ENCODE results near the gene KDM5C.
"Not testable (repeated sequence)": the region's sequence is repeated elsewhere in the genome, so short reads cannot be mapped to it uniquely, and the experiment has no call there.

Gene KDM5C

DNA sequence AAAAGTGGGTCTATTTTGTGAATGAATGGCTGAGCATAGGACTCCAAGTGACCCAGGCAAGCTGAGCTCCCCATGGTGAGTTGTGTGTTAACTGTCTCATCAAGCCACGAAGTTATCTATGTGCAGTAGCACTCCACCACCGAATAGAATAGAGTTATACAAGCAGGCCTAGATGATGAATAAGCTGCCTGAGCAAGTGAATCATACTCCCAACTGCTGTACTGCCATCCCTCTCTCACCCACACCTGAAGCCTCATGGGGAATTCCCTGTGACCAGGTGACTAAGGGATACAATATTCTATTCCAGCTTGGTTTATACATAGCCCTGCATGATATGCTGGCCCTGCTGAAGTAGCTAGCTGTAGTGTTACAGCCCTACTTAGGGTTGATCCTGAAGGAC lies 38.7 kb downstream of the KDM5C start:
- DNase-seq: no peak

GRCh38 chrX:53184836-53185235 lies 40.2 kb downstream of the KDM5C start:
- no peak for DNase-seq

DNA sequence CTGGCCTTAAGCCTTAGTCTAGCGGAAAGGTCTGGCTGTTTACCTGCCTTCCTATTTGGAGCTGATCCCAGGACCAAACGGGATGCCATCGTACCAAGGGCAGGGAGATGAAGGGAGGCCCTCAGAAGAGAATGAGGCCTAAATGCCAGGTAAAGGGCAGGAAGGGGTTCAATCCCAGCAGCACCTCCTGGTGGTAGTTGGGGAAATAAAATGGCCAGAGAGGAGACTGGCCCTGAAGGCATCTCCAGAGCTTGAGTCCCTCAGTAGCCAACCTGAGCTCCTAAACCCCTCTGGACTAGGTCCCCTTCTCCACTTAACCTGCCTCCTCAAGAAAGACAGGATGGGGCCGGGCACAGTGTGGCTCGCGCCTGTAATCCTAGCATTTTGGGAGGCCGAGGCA lies 53.7 kb downstream of the KDM5C start:
- DNase-seq: no peak

DNA sequence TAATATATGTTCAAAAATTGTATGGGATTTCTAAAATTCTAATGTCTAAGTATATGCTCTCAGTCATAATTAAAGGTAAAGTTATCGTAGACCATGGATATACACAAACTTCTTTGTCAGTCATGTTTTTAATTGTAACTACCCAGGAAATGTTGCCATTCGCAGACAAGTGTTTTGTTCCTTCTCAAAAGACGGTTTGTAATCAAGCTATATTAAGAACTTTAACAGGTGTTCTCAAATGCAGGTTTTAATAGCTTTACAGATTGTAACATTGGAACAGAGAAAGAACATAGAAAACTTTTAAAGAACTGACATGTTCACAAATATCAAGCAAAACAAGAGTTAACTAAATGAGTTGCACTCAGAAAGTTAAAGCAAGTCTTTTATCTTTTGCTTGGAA lies 58.9 kb downstream of the KDM5C start:
- DNase-seq: no peak

DNA sequence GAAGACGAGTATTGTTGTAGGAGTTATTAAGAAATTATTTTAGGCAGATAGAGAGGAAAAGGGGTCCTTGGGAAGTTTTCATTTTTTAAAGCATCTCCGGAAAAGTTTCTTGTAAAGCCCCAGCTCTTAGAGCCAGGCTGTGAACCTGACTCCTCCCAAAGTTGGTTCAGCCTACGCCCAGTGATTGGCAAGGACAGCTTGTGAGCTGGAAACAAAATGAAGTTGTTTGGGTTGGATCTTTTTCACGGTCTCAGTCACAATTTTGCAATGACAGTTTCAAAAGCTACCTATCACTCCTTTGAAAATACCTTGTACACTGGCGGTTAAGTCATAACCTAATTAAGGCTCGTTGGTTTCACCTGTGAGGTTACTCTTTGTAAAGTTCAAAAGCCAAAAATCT lies 60.4 kb downstream of the KDM5C start:
- DNase-seq: not testable (repeated sequence)

GRCh38 chrX:53163436-53163835 lies 61.6 kb downstream of the KDM5C start:
- no peak for DNase-seq

DNA sequence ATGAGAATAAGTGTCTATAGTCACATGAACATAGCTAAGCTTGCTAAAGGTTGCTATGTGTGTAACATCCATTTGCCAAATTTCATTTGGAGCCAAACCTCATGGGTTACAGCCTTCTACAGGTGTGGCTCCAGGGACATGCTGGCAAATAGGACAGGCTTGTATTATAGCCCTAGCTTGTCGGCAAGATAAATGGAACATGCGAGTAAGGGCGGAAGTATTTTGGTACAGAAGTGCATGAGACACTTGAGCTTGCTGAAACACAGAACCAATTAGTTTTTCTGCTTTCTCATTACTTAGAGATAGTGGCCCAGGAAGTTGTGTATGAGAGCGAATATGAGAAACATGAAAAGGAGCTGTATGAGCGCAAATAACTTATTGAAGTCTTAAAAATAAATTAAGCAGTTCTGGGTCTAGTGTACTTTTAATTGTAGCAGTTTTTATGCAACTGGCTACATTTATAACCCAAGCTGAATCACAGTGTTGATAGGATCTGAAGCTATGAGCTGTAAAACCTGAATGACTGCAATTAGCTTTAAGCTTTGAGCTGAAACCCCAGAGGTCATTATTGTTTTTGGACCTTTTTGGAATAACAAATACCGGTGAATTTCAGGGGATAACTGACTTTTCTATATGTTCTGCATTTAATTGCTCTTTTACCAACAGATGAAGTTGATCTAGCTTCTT lies 64.6 kb downstream of the KDM5C start:
- DNase-seq: no peak

DNA sequence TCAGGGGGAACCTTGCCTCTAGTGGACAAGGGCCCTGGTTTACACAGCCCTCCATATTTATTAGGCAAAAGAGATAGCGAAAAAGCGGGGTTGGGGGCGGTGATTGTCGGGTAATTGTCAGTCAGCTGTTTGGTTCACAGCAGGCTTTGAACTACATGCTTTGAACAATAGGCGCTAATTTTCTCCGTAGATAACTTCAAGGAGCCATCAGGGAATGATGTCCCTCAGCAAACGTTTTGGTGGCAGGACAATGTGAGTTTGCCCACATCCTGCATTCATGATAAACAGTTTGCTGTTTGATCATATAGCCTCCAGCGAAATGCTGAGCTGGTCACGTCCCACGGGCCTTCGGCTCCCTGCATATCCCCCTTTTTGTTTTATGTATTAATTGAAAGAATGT lies 65.8 kb downstream of the KDM5C start:
- DNase-seq: no peak

DNA sequence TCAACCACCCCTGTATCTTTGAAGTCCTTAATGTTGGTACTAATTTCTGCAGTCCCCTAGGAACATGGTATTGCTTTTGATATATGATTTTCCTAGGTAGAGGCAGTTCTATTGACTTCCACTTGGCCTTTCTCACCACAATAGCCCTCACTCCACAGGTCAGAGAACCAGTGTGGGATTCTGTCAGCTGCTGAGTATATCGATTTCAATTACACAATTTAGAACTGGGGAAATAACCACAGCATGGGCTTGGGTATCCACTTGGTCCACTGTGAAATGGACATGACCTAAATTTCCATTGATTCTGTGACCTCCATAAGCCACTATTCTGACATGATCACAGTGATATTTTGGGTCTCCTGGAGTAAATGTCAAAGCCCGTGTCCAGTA lies 68.8 kb downstream of the KDM5C start:
- no peak for DNase-seq

- no peak for DNase-seq
Observed at GRCh38 chrX:53155512-53156206, 69.3 kb downstream of the KDM5C start.

DNA sequence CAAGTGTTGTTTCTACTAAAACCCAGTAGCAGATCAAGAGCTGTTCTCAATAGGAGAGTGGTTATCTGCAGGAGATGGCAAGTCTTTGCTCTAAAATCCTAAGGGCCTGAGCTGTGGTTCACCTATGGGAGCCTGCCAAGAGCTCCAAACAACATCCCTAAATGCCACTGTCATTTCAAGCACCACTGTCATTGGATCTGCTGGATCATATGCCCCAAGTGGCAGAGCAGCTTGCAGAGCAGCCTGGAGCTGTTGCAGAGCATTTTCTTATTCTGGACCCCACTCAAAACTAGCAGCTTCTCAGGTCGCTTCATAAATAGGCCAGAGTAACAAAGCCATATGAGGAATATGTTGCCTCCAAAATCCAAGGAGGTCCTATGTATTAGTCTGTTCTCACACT lies 71.4 kb downstream of the KDM5C start:
- no peak for DNase-seq
